ENCODE measurements around the gene OVOL2. TPM values are rescaled to one million over a fixed set of nuclear protein-coding genes. Genes with fewer than 3 reads are reported as not detected.

OVOL2 gene
- total and polyA plus RNA-seq, 10 of the 15 experiments (the other 5 are each of a cell fraction or from before 2014, with no cell fraction given) = not detected

DNA sequence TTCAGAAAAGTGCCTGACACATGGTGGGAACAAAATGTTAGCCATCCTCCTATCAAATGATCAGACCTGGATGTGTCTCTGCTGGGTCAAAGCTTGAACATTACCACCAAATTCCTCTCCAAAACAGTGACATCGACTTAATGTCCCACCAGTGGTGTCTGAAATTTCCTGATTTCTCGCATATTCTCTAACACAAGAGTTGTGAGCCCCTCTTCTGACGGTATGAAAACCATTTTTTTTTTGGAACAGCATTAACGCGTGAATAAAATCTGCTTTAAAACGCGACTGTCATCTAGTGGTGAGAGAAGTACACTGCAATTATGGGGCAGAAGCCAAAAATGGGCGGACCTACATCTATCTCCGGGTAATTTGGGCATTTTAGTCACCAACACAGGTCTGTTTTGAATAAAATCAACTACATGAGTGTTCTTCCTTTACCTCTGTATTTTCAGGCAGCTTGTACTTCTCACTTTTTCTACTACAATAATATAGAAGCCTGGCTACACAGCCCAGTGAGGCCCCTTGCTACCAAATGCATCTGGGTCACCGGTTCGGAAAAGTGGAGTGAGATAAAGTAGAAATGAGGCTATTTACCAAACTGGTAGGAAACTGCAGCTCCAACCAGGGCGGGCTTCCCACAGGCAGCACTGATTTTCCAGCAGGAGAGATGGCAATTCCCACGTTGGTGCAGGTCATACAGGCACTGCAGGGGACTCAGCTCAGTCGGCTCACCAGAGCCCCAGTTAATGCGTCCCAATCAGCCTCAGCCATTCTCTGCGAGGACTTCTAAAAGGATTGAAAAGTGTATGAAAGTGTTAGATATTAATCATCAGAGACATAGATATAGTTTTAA lies 61.5 kb downstream of the OVOL2 start:
- intact Hi-C loops (cut with micrococcal nuclease; ENCODE audit: unreplicated experiment) = loop anchor here (1.0 to 5.0 kb wide), 4 partner anchors 54 to 489 kb away; no protein-coding TSS in a partner anchor
- BruUV-seq (replicated peaks) = no TSS peak
- ATAC-seq (peak; percentile 61), DNase-seq (ENCODE audit: low read depth, low spot score) (no peak), FAIRE-seq (peak; percentile 61)
- Histone ChIP-seq H3K36me3 (ENCODE audit: control insufficient read depth in 2 of 2, insufficient read depth in 2 of 2, low read length in 1 of 2) (no peaks in the 10 kb centered on the region), H3K27me3 (replicated peaks in 1 of 2; ENCODE audit: control insufficient read depth in 2 of 2, insufficient read depth in 2 of 2, low read length in 1 of 2) (no peaks in the 10 kb centered on the region), H3K9ac (ENCODE audit: control insufficient read depth, insufficient read depth, low read length) (no peak overlapping the region), H3K4me3 (no peak overlapping the region), H4K20me1 (ENCODE audit: control insufficient read depth, insufficient read depth) (no peaks in the 10 kb centered on the region), H3K27ac (ENCODE audit: control insufficient read depth, insufficient read depth) (no peak overlapping the region), H3K9me3 (replicated peaks; ENCODE audit: control insufficient read depth, insufficient read depth, low read length) (no peaks in the 10 kb centered on the region), H3K4me1 (ENCODE audit: control insufficient read depth, insufficient read depth, low read length) (peaks cover 21% of the 10 kb centered on the region), H3K4me2 (ENCODE audit: control insufficient read depth, insufficient read depth) (peak overlapping the region; percentile 31; the same call in 1 of the 2 replicates), H3K79me2 (ENCODE audit: control insufficient read depth, insufficient read depth, low read length) (no peaks in the 10 kb centered on the region), H2AFZ (ENCODE audit: control insufficient read depth, low read depth, low read length) (peak overlapping the region; percentile 62)
- SMC1A ChIA-PET (ENCODE audit: uncharacterized antibody, unreplicated experiment) = interaction anchor here (0.5 to 3.9 kb wide), 20 partner anchors 8 to 491 kb away, joined by 3 to 25 read pairs (median 4); no protein-coding TSS in a partner anchor
- RAD21 ChIA-PET (ENCODE audit: unreplicated experiment) = interaction anchor here (0.7 to 3.5 kb wide), 18 partner anchors 9 to 491 kb away, joined by 3 to 19 read pairs (median 5); partner anchors contain the start of genes DSTN, MGME1, RRBP1 and SNX5
- 31% methylated on average over 16 of the region's 16 CpGs for WGBS (ENCODE audit: insufficient coverage, insufficient replicate concordance, low lambda C conversion rate, missing lambda C conversion rate)
- POLR2A ChIA-PET = interaction anchor here (0.7 to 1.1 kb wide), 3 partner anchors 25 to 426 kb away, joined by 3 to 5 read pairs (median 5); partner anchors contain the start of genes DSTN and ZNF133
- in situ Hi-C loops (cut with MboI) = loop anchor here (5.0 kb wide), 1 partner anchor 459 kb away; no protein-coding TSS in a partner anchor
- CTCF ChIA-PET = interaction anchor here (0.7 to 7.3 kb wide), 39 partner anchors 9 to 492 kb away, joined by 3 to 45 read pairs (median 5); partner anchors contain the start of genes RRBP1 and ZNF133
- TF ChIP-seq PML (IDR thresholded peaks at IDR 0.05; ENCODE audit: low read length) (no peak), SMC3 (IDR thresholded peaks at IDR 0.05; ENCODE audit: borderline replicate concordance, low read length) (peak; percentile 94), CTCF (IDR thresholded peaks at IDR 0.05 in 2 of 3, conservative IDR thresholded peaks at IDR 0.05 in 1 of 3; ENCODE audit: control insufficient read depth in 2 of 3, extremely low read depth in 1 of 3, insufficient read depth in 1 of 3, low read depth in 3 of 3, low read length in 3 of 3) (peak; percentile 97 to 99 (median 98)), E4F1 (IDR thresholded peaks at IDR 0.05; ENCODE audit: borderline replicate concordance, partially characterized antibody) (no peak), NRF1 (conservative IDR thresholded peaks at IDR 0.05; ENCODE audit: low read depth, low read length) (no peak), NR2F1 (conservative IDR thresholded peaks at IDR 0.05) (no peak)
- TF ChIP-seq, protein P1, sequence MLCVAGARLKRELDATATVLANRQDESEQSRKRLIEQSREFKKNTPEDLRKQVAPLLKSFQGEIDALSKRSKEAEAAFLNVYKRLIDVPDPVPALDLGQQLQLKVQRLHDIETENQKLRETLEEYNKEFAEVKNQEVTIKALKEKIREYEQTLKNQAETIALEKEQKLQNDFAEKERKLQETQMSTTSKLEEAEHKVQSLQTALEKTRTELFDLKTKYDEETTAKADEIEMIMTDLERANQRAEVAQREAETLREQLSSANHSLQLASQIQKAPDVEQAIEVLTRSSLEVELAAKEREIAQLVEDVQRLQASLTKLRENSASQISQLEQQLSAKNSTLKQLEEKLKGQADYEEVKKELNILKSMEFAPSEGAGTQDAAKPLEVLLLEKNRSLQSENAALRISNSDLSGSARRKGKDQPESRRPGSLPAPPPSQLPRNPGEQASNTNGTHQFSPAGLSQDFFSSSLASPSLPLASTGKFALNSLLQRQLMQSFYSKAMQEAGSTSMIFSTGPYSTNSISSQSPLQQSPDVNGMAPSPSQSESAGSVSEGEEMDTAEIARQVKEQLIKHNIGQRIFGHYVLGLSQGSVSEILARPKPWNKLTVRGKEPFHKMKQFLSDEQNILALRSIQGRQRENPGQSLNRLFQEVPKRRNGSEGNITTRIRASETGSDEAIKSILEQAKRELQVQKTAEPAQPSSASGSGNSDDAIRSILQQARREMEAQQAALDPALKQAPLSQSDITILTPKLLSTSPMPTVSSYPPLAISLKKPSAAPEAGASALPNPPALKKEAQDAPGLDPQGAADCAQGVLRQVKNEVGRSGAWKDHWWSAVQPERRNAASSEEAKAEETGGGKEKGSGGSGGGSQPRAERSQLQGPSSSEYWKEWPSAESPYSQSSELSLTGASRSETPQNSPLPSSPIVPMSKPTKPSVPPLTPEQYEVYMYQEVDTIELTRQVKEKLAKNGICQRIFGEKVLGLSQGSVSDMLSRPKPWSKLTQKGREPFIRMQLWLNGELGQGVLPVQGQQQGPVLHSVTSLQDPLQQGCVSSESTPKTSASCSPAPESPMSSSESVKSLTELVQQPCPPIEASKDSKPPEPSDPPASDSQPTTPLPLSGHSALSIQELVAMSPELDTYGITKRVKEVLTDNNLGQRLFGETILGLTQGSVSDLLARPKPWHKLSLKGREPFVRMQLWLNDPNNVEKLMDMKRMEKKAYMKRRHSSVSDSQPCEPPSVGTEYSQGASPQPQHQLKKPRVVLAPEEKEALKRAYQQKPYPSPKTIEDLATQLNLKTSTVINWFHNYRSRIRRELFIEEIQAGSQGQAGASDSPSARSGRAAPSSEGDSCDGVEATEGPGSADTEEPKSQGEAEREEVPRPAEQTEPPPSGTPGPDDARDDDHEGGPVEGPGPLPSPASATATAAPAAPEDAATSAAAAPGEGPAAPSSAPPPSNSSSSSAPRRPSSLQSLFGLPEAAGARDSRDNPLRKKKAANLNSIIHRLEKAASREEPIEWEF (IDR thresholded peaks at IDR 0.05; ENCODE audit: insufficient replicate concordance, low read depth, low read length) = no peak
